Activated CD8-positive, alpha-beta memory T cell treated with anti-CD3 and anti-CD28 coated beads, Interleukin-2, amount 10 ng/mL, durations not matched to agents 7 days and 5 days (primary cell): Measurements from ENCODE around the gene MAP2K1. TPM values are rescaled to one million over a fixed set of nuclear protein-coding genes. Genes with fewer than 3 reads are reported as not detected.
"Not testable (repeated sequence)": the region's sequence is repeated elsewhere in the genome, so short reads cannot be mapped to it uniquely, and the experiment has no call there.

Experiments used
- ATAC-seq: fragments of 150-1000 bp; cut with Tn5 transposase; one replicate; pipeline ENCODE4 v1.10.0; 2021; ENCODE audit warnings: moderate library complexity
- CTCF ChIA-PET: fragments of 350-600 bp; sonication (Branson Sonifier 250); formaldehyde crosslinking; loops from one replicate; lab custom pipeline; 2021; ENCODE audit warnings: antibody characterized with exemption; lab: Charles Lee
- DNase-seq: peaks from one replicate; pipeline ENCODE4 v3.0.0-alpha.2; 2020
- H3K27ac Mint-ChIP-seq: one replicate; pipeline ENCODE4 v1.8.0; 2021; ENCODE audit warnings: mild to moderate bottlenecking, mixed read lengths
- H3K27me3 Mint-ChIP-seq: one replicate; pipeline ENCODE4 v1.8.0; 2021; ENCODE audit warnings: mixed read lengths
- H3K36me3 Mint-ChIP-seq: one replicate; pipeline ENCODE4 v1.8.0; 2021; ENCODE audit warnings: mild to moderate bottlenecking, mixed read lengths
- H3K4me1 Mint-ChIP-seq: one replicate; pipeline ENCODE4 v1.8.0; 2021; ENCODE audit warnings: mixed read lengths
- H3K4me3 Mint-ChIP-seq: one replicate; pipeline ENCODE4 v1.8.0; 2021; ENCODE audit warnings: mild to moderate bottlenecking, moderate library complexity, mixed read lengths
- H3K9me3 Mint-ChIP-seq: one replicate; pipeline ENCODE4 v1.8.0; 2022; ENCODE audit warnings: low read depth, mixed read lengths
- total RNA-seq, 2 experiments: library from RNA; stranded (reverse); gene quantifications; one replicate each; pipeline ENCODE4 v1.2.3, GENCODE V29; 2021

The MAP2K1 gene
- total RNA-seq, 2 experiments from 2014 or later = 83.3 to 83.5 TPM

- ATAC-seq (peak; percentile 43), DNase-seq (no peak)
- Mint-ChIP-seq H3K27me3 (no peaks in the 10 kb centered on the region), H3K36me3 (peaks cover 61% of the 10 kb centered on the region), H3K27ac (peak overlapping the region; percentile 94), H3K9me3 (no peaks in the 10 kb centered on the region), H3K4me3 (peak overlapping the region; percentile 85), H3K4me1 (peaks cover 61% of the 10 kb centered on the region)
- CTCF ChIA-PET = interaction anchor here (1.0 to 5.9 kb wide), 21 partner anchors 10 to 208 kb away, joined by 3 to 119 read pairs (median 13); partner anchors contain the start of genes DIS3L, MAP2K1 and TIPIN
Observed at GRCh38 chr15:66496951-66497501, 110.3 kb downstream of the MAP2K1 start.

GRCh38 chr15:66497502-66498455 lies 111.1 kb downstream of the MAP2K1 start, which contains the start of gene SNAPC5:
TSS of gene SNAPC5 (minus strand) at chr15:66497762. CDS start at chr15:66497731, 31 bp downstream.
- Mint-ChIP-seq H3K4me1 (peaks cover 67% of the 10 kb centered on the region), H3K4me3 (peak within 1 kb of the TSS; percentile 85), H3K36me3 (peaks cover 62% of the 10 kb centered on the region), H3K27ac (peak within 1 kb of the TSS; percentile 94), H3K9me3 (no peaks in the 10 kb centered on the region), H3K27me3 (no peaks in the 10 kb centered on the region)
- CTCF ChIA-PET = interaction anchor here (0.6 to 5.9 kb wide), 37 partner anchors 9 to 629 kb away, joined by 3 to 119 read pairs (median 6); partner anchors contain the start of genes DIS3L, MAP2K1, RAB11A and TIPIN
- ATAC-seq (peak; percentile 93), DNase-seq (peak; percentile 99)

- Mint-ChIP-seq H3K9me3 (no peaks in the 10 kb centered on the region), H3K27me3 (no peaks in the 10 kb centered on the region), H3K4me1 (peaks cover 74% of the 10 kb centered on the region), H3K4me3 (no peak overlapping the region), H3K27ac (peak overlapping the region; percentile 94), H3K36me3 (peaks cover 66% of the 10 kb centered on the region)
- ATAC-seq (no peak), DNase-seq (no peak)
- CTCF ChIA-PET = interaction anchor here (0.6 to 5.9 kb wide), 34 partner anchors 8 to 630 kb away, joined by 3 to 119 read pairs (median 6); partner anchors contain the start of genes DIS3L, MAP2K1, RAB11A and TIPIN
Observed at GRCh38 chr15:66498501-66499386, 112.0 kb downstream of the MAP2K1 start.

GRCh38 chr15:66500346-66500745 lies 113.6 kb downstream of the MAP2K1 start:
- H3K27me3 Mint-ChIP-seq, H3K4me3 Mint-ChIP-seq, H3K9me3 Mint-ChIP-seq, ATAC-seq: not testable (repeated sequence)
- H3K36me3 Mint-ChIP-seq = peaks cover 63% of the 10 kb centered on the region
- H3K4me1 Mint-ChIP-seq = peaks cover 66% of the 10 kb centered on the region
- CTCF ChIA-PET = interaction anchor here (1.7 to 5.9 kb wide), 4 partner anchors 98 to 210 kb away, joined by 4 to 119 read pairs (median 35); partner anchors contain the start of genes MAP2K1 and TIPIN
- H3K27ac Mint-ChIP-seq = peak overlapping the region; percentile 33
- peak; percentile 38 for DNase-seq

- Mint-ChIP-seq H3K27me3 (no peaks in the 10 kb centered on the region), H3K4me3 (peak overlapping the region; percentile 94), H3K9me3 (no peaks in the 10 kb centered on the region), H3K36me3 (peaks cover 60% of the 10 kb centered on the region), H3K4me1 (peaks cover 62% of the 10 kb centered on the region), H3K27ac (peak overlapping the region; percentile 97)
- DNase-seq (peak; percentile 39), ATAC-seq (no peak)
- CTCF ChIA-PET = interaction anchor here (1.0 kb wide), 1 partner anchor 117 kb away, joined by 3 read pairs; no protein-coding TSS in a partner anchor
Observed at GRCh38 chr15:66502491-66502890, 115.8 kb downstream of the MAP2K1 start.

- DNase-seq = peak; percentile 33
- not testable (repeated sequence) for H3K27me3 Mint-ChIP-seq, ATAC-seq, H3K9me3 Mint-ChIP-seq
- CTCF ChIA-PET = interaction anchor here (1.0 to 3.1 kb wide), 2 partner anchors 115 to 117 kb away, joined by 3 to 21 read pairs; partner anchors contain the start of gene MAP2K1
- Mint-ChIP-seq H3K4me1 (peaks cover 63% of the 10 kb centered on the region), H3K4me3 (peak overlapping the region; percentile 94), H3K36me3 (peaks cover 55% of the 10 kb centered on the region), H3K27ac (peak overlapping the region; percentile 97)
Observed at GRCh38 chr15:66503041-66503648, 116.4 kb downstream of the MAP2K1 start.

GRCh38 chr15:66503780-66504562 lies 117.3 kb downstream of the MAP2K1 start:
- Mint-ChIP-seq H3K9me3 (no peaks in the 10 kb centered on the region), H3K4me1 (peaks cover 61% of the 10 kb centered on the region), H3K36me3 (peaks cover 52% of the 10 kb centered on the region), H3K27ac (peak overlapping the region; percentile 97), H3K27me3 (no peaks in the 10 kb centered on the region), H3K4me3 (peak overlapping the region; percentile 94)
- CTCF ChIA-PET = interaction anchor here (3.1 kb wide), 1 partner anchor 116 kb away, joined by 21 read pairs; the partner anchor contains the start of gene MAP2K1
- ATAC-seq (no peak), DNase-seq (no peak)

GRCh38 chr15:66504563-66505429 lies 118.1 kb downstream of the MAP2K1 start, which contains the start of the genes RPL4 and ZWILCH:
TSS of gene RPL4 (minus strand) at chr15:66504855. CDS start at chr15:66504790, 65 bp downstream.
TSS of gene ZWILCH (plus strand) at chr15:66505326. CDS start at chr15:66505339, 13 bp downstream.
- H3K4me1 Mint-ChIP-seq = peaks cover 58% of the 10 kb centered on the region

GRCh38 chr15:66505430-66505811 lies 118.7 kb downstream of the MAP2K1 start:
- peak overlapping the region; percentile 94 for H3K4me3 Mint-ChIP-seq
- H3K27me3 Mint-ChIP-seq = no peaks in the 10 kb centered on the region
- DNase-seq (no peak), ATAC-seq (no peak)
- H3K27ac Mint-ChIP-seq = peak overlapping the region; percentile 97
- CTCF ChIA-PET = interaction anchor here (0.6 to 3.1 kb wide), 6 partner anchors 7 to 1569 kb away, joined by 3 to 24 read pairs (median 4); partner anchors contain the start of genes MAP2K1 and SNAPC5
- H3K36me3 Mint-ChIP-seq = peaks cover 46% of the 10 kb centered on the region
- no peaks in the 10 kb centered on the region for H3K9me3 Mint-ChIP-seq
- peaks cover 52% of the 10 kb centered on the region for H3K4me1 Mint-ChIP-seq

More at GRCh38 chr15:66504563-66505429, 118.1 kb downstream of the MAP2K1 start, which contains the start of the genes RPL4 and ZWILCH:
- ATAC-seq (peak; percentile 87), DNase-seq (peak; percentile 87)
- CTCF ChIA-PET = interaction anchor here (1.1 to 3.1 kb wide), 3 partner anchors 16 to 211 kb away, joined by 3 to 21 read pairs (median 5); partner anchors contain the start of gene MAP2K1
- H3K9me3 Mint-ChIP-seq = no peaks in the 10 kb centered on the region
- no peaks in the 10 kb centered on the region for H3K27me3 Mint-ChIP-seq
- peak within 1 kb of the TSS; percentile 97 for H3K27ac Mint-ChIP-seq
- peak within 1 kb of the TSS; percentile 94 for H3K4me3 Mint-ChIP-seq
- H3K36me3 Mint-ChIP-seq = peaks cover 52% of the 10 kb centered on the region

GRCh38 chr15:66505818-66506217 lies 119.1 kb downstream of the MAP2K1 start:
- CTCF ChIA-PET = interaction anchor here (0.6 to 3.1 kb wide), 7 partner anchors 8 to 1569 kb away, joined by 3 to 24 read pairs (median 4); partner anchors contain the start of genes MAP2K1 and SNAPC5

More at GRCh38 chr15:66505818-66506217, 119.1 kb downstream of the MAP2K1 start:
- peaks cover 49% of the 10 kb centered on the region for H3K4me1 Mint-ChIP-seq
- DNase-seq (no peak), ATAC-seq (no peak)
- H3K4me3 Mint-ChIP-seq = peak overlapping the region; percentile 94
- H3K27me3 Mint-ChIP-seq = no peaks in the 10 kb centered on the region
- peaks cover 44% of the 10 kb centered on the region for H3K36me3 Mint-ChIP-seq
- peak overlapping the region; percentile 97 for H3K27ac Mint-ChIP-seq
- no peaks in the 10 kb centered on the region for H3K9me3 Mint-ChIP-seq
